Measurements from ENCODE around the gene CDR2L.

CDR2L gene

DNA sequence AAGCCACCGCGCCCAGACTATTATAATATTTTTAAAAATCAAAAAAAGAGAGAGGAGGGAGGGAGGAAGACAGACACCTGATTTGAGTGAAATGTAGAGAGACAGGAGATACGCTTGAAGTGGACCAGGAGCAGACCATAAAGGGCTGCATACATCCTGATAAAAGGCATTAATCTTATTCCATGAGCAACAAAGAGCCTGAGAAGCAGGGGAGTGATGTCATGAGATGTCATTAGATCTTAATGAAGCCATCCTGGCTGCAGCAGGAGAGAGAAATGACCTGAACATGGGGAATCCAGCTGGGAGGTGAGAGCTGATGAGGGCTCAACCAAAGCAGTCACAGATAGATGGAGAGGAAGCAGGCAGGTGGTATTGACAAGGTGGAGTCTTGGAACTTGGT is 9.6 kb upstream of the CDR2L start:
- TF ChIP-seq, protein P1, sequence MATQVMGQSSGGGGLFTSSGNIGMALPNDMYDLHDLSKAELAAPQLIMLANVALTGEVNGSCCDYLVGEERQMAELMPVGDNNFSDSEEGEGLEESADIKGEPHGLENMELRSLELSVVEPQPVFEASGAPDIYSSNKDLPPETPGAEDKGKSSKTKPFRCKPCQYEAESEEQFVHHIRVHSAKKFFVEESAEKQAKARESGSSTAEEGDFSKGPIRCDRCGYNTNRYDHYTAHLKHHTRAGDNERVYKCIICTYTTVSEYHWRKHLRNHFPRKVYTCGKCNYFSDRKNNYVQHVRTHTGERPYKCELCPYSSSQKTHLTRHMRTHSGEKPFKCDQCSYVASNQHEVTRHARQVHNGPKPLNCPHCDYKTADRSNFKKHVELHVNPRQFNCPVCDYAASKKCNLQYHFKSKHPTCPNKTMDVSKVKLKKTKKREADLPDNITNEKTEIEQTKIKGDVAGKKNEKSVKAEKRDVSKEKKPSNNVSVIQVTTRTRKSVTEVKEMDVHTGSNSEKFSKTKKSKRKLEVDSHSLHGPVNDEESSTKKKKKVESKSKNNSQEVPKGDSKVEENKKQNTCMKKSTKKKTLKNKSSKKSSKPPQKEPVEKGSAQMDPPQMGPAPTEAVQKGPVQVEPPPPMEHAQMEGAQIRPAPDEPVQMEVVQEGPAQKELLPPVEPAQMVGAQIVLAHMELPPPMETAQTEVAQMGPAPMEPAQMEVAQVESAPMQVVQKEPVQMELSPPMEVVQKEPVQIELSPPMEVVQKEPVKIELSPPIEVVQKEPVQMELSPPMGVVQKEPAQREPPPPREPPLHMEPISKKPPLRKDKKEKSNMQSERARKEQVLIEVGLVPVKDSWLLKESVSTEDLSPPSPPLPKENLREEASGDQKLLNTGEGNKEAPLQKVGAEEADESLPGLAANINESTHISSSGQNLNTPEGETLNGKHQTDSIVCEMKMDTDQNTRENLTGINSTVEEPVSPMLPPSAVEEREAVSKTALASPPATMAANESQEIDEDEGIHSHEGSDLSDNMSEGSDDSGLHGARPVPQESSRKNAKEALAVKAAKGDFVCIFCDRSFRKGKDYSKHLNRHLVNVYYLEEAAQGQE (IDR thresholded peaks at IDR 0.05; ENCODE audit: insufficient read depth in 1 of 2, low read depth in 2 of 2, low read length in 2 of 2), result no peak
- TF ChIP-seq SIN3A (IDR thresholded peaks at IDR 0.05; ENCODE audit: borderline replicate concordance, insufficient read depth, low read length) (no peak), POLR2AphosphoS5 (IDR thresholded peaks at IDR 0.05; ENCODE audit: low read depth, low read length) (no peak), TAF1 (IDR thresholded peaks at IDR 0.05; ENCODE audit: borderline replicate concordance, insufficient read depth, low read length) (no peak), FOXP2 (optimal IDR thresholded peaks at IDR 0.05; ENCODE audit: borderline replicate concordance, extremely low read depth, extremely low read length, insufficient read depth) (no peak)

DNA sequence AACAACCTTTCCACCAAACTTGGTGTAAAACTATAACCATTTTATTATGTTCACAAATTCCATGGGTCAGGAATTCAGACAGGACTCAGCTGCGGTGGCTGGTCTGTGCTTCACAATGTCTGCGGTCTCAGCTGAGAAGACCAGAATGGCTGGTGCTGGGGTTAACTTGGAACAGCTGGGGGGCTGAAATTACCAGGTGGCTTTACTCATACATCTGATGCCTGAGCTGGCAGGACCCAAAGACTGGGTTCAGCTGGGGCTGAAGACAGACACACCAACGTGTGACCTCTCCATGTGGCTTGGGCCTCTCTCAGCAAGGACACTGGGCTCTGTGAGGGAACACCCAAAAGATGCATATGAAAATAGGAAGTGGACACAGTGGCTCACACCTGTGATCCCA is 9.2 kb upstream of the CDR2L start:
- TF ChIP-seq POLR2AphosphoS5 (IDR thresholded peaks at IDR 0.05; ENCODE audit: low read depth, low read length), result no peak
- TF ChIP-seq TAF1 (IDR thresholded peaks at IDR 0.05; ENCODE audit: borderline replicate concordance, insufficient read depth, low read length), result no peak
- no peak for TF ChIP-seq FOXP2 (optimal IDR thresholded peaks at IDR 0.05; ENCODE audit: borderline replicate concordance, extremely low read depth, extremely low read length, insufficient read depth)
- TF ChIP-seq, protein P1 (IDR thresholded peaks at IDR 0.05; ENCODE audit: insufficient read depth in 1 of 2, low read depth in 2 of 2, low read length in 2 of 2), result no peak
- TF ChIP-seq SIN3A (IDR thresholded peaks at IDR 0.05; ENCODE audit: borderline replicate concordance, insufficient read depth, low read length), result no peak

DNA sequence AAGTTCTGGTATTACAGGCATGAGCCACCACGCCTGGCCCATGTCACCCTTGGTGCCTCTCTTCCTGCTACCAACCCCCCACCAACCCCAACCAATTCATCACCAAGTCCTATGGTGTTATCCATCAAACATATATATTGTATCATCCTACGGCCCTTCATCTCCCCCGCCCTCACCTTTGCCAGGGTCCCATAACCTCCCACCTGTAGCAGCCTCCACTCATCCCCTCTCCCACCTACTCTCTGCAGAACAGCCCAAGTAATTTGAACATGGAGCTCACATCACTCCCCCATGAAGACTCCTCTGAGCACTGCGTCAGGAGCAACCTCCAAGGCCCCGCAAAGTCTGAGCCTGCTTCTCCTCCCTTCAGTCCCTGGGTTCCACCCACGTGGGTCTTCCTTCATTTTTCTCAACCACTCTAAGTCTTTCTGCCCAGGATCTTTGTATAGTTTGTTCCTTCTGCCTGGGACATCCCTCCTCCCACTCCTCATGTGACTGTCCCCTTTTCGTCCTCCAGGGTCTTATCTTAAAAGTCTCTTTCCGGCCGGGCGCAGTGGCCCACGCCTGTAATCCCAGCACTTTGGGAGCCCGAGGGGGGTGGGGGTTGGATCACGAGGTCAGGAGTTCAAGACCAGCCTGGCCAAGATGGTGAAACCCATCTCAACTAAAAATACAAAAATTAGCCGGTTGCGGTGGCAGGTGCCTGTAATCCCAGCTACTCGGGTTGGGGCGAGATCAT is 7.9 kb upstream of the CDR2L start:
- TF ChIP-seq POLR2AphosphoS5 (IDR thresholded peaks at IDR 0.05; ENCODE audit: low read depth, low read length) (no peak), FOXP2 (optimal IDR thresholded peaks at IDR 0.05; ENCODE audit: borderline replicate concordance, extremely low read depth, extremely low read length, insufficient read depth) (no peak), SIN3A (IDR thresholded peaks at IDR 0.05; ENCODE audit: borderline replicate concordance, insufficient read depth, low read length) (no peak), TAF1 (IDR thresholded peaks at IDR 0.05; ENCODE audit: borderline replicate concordance, insufficient read depth, low read length) (no peak)
- TF ChIP-seq, protein P1 (IDR thresholded peaks at IDR 0.05; ENCODE audit: insufficient read depth in 1 of 2, low read depth in 2 of 2, low read length in 2 of 2), result no peak

DNA sequence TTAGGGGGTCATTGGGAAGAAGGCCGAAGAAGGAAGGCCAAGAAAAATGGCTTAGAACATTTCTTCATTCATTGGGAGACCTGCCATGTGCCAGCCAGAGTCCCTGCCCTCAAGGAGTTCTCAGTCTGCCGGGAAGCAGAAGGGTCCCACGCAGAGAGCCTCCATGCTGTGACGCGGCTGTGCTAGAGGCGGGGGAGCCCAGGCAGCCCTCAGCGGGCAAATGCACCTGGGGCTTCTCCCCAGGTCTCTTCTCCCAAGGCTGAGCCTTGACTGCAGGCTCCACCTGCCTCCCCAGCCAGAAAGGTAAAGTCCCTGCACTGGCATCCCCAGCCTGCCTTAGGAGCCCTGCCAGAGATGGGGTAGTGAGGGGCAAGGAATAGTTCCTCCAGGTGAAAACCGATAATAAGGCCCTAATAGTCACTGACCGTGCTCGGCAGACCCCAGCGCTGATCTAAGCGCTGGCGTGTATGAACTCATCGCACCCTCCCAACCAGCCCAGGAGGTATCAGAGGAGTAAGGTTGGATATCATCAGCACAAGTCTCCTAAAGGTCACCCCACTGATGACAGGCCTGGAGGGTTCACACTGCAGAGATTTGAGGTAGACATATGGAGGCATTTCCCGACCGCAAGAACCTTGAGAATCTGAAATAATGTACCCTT is 6.0 kb upstream of the CDR2L start:
- TF ChIP-seq TAF1 (IDR thresholded peaks at IDR 0.05; ENCODE audit: borderline replicate concordance, insufficient read depth, low read length) (no peak), FOXP2 (optimal IDR thresholded peaks at IDR 0.05; ENCODE audit: borderline replicate concordance, extremely low read depth, extremely low read length, insufficient read depth) (no peak), SIN3A (IDR thresholded peaks at IDR 0.05; ENCODE audit: borderline replicate concordance, insufficient read depth, low read length) (no peak), POLR2AphosphoS5 (IDR thresholded peaks at IDR 0.05; ENCODE audit: low read depth, low read length) (no peak)
- TF ChIP-seq, protein P1 (IDR thresholded peaks at IDR 0.05; ENCODE audit: insufficient read depth in 1 of 2, low read depth in 2 of 2, low read length in 2 of 2), result no peak

All from PFSK-1 (cell line).